Heart left ventricle (tissue), 16 donors: ENCODE measurements around the gene ZNF362. TPM values are rescaled to one million over a fixed set of nuclear protein-coding genes. Genes with fewer than 3 reads are reported as not detected.

Source experiments
- ATAC-seq, 4 donors: fragments of 200-7000 bp; cut with Tn5 transposase; one replicate each; pipeline ENCODE4 v1.9.1; 2020 to 2022; ENCODE audit warnings: moderate library complexity in 4 of 4, mild to moderate bottlenecking in 3 of 4, moderate number of reproducible peaks in 1 of 4
- DNase-seq, 5 donors: peaks; one replicate each; pipeline ENCODE4 v3.0.0-alpha.2; 2020
- H3K27ac ChIP-seq, 12 donors: fragments of 200-600 bp; sonication (generic) in 4 of 12; one replicate each; pipeline versions ENCODE4 v1.5.0 to v1.8.0; 2016 to 2022; ENCODE audit warnings: mild to moderate bottlenecking in 2 of 12
- H3K27me3 ChIP-seq, 9 donors: fragments of 200-600 bp; sonication (generic) in 2 of 9; one replicate each; pipeline versions ENCODE4 v1.5.1 to v1.8.0; 2016 to 2022; ENCODE audit warnings: mild to moderate bottlenecking in 3 of 9
- H3K36me3 ChIP-seq, 9 donors: fragments of 200-600 bp; sonication (generic) in 2 of 9; one replicate each; pipeline versions ENCODE4 v1.5.0 to v1.8.0; 2018 to 2022; ENCODE audit warnings: mild to moderate bottlenecking in 2 of 9
- H3K4me1 ChIP-seq, 12 donors: fragments of 200-600 bp; sonication (generic) in 4 of 12; one replicate each; pipeline versions ENCODE4 v1.5.0 to v1.8.0; 2016 to 2022; ENCODE audit warnings: mild to moderate bottlenecking in 3 of 12
- H3K4me3 ChIP-seq, 12 donors: fragments of 200-600 bp; sonication (generic) in 4 of 12; one replicate each; pipeline versions ENCODE4 v1.5.0 to v1.8.0; 2017 to 2022; ENCODE audit warnings: mild to moderate bottlenecking in 9 of 12, moderate library complexity in 4 of 12
- H3K9me3 ChIP-seq, 12 donors: fragments of 200-600 bp; sonication (generic) in 4 of 12; one replicate each; pipeline versions ENCODE4 v1.5.0 to v1.8.0; 2016 to 2022; ENCODE audit warnings: mild to moderate bottlenecking in 1 of 12
- CTCF ChIP-seq, 12 donors: fragments of 200-600 bp; sonication (generic) in 4 of 12; IDR thresholded peaks; one replicate each; pipeline versions ENCODE4 v1.5.0 to v1.8.0; 2018 to 2022; ENCODE audit warnings: antibody characterized with exemption in 12 of 12, mild to moderate bottlenecking in 5 of 12
- POLR2A ChIP-seq, 2 donors: fragments of 450-650 bp; IDR thresholded peaks; one replicate each; pipeline ENCODE4 v1.6.1; 2017; ENCODE audit warnings: antibody characterized with exemption in 2 of 2, mild to moderate bottlenecking in 2 of 2, moderate library complexity in 2 of 2
- WGBS, 4 donors: extraction: QIAGEN DNeasy Blood & Tissue Kit in 2 of 4; methylation state at CpG; one replicate each; pipeline versions ENCODE4 v1.1.5 to v1.1.7; 2013 to 2018; 5-methylcytosine and 5-hydroxymethylcytosine counted together
- intact Hi-C, 10 donors: fragments of 100-400 bp; cut with DNase I; formaldehyde crosslinking; loops; one replicate each; pipeline versions ENCODE4 v1.11.1 to v1.14.2; 2022
- polyA plus RNA-seq, 2 donors: library from polyadenylated mRNA; stranded (reverse); fragments of 200-250 nt; gene quantifications; one replicate each; pipeline ENCODE4 v1.2.3, GENCODE V29; 2013
- total RNA-seq, 9 donors: library from RNA; depleted of rRNA in 2 of 9; stranded (reverse); fragments of >200 nt in 2 of 9; fragmentation: NEBNext Ultra II Directional in 3 of 9; extraction: Animal tissue kit (Norgen Biotek cat#: 25700) in 3 of 9; gene quantifications; one replicate each; pipeline versions ENCODE4 v1.1.0 to v1.2.4, GENCODE V29; 2016 to 2023
- donor health status: ischemic (EF 13 %, LVEDD 7.1; RV severe dilation, severe dysfunction).
- donor health status: healthy with polysubstance abuse.
- donor health status: DM: no; HTN: yes; CAD: no.
- donor health status: DM: no; HTN: no; CAD: no.
- donor health status: ischemic (EF 25% LVEDD 6.9; RV normal size, moderate dysfunction).
- donor health status: ischemic (EF 25% LVEDD 5.7; RV mildly dilated, moderate dysfunction).
- donor health status: healthy.
- donor health status: DM: yes; HTN: yes; CAD: no.
- donor health status: ischemic (EF 35%, LVEDD 5.7; RV mildly dilated, moderate dysfunction).
- donor health status: nonischemic (EF 11% LVEDD 7.7; RV severe dilation, severe dysfunction).
- donor health status: DM: yes; HTN: yes; CAD: no.
- donor health status: PGD.
- donor health status: ischemic (EF 29% LVEDD 5.4; RV normal size, mild dysfunction).
- donor health status: nonischemic (EF 23%, LVEDD 6.1; RV moderate dilation, normal function).

ZNF362 gene
- total and polyA plus RNA-seq, 11 donors, result 11.1 to 39.7 (median 32.5) TPM

DNA sequence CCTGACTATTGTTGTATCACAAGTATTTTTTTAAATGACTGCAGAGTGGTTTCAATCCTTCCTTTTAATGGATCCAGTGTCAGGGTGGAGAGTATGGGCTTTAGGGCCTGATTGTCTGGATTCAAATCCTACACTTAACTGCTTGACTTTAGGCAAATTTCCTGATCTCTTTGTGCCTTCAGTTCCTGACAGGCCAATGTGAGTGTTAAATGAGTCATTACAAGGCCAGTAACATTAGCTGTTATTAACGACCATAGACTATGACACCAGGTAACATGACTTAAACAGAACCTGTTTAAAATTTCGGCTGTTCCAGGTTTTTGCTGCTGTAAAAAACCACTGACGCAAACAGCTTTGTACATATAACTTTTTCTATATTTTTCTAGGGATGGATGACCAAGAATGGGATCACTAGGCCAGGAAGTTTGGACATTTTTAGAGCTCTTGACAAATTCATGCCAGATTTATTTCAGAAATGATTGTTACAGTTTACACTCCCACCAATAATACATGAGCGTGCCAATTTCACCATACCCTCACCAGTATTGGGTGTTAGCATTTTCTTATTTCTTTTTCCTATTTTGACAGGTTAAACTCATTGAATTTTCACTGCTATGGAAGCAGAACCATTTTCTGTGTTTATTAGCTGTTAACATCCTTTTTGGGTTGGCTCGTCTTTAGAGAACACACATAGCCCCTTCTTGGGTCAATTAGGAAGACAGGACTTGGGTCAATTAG lies 11.3 kb downstream of the ZNF362 start:
- Histone ChIP-seq H3K27ac (peak overlapping the region in 1 of 12 donors; percentile 66), H3K36me3 (peaks cover 0 to 36% (median 8%) of the 10 kb centered on the region in 9 donors), H3K4me1 (peaks cover 0 to 94% (median 54%) of the 10 kb centered on the region in 12 donors), H3K4me3 (no peak overlapping the region), H3K27me3 (no peaks in the 10 kb centered on the region), H3K9me3 (no peaks in the 10 kb centered on the region)
- 83 to 86% (median 84%) methylated on average over 5 of the region's 5 CpGs for WGBS, 4 donors
- ATAC-seq (no peak), DNase-seq (no peak)
- TF ChIP-seq CTCF (IDR thresholded peaks at IDR 0.05), result no peak
- no peak for TF ChIP-seq POLR2A (IDR thresholded peaks at IDR 0.05)
- intact Hi-C loops, result no loop called here

DNA sequence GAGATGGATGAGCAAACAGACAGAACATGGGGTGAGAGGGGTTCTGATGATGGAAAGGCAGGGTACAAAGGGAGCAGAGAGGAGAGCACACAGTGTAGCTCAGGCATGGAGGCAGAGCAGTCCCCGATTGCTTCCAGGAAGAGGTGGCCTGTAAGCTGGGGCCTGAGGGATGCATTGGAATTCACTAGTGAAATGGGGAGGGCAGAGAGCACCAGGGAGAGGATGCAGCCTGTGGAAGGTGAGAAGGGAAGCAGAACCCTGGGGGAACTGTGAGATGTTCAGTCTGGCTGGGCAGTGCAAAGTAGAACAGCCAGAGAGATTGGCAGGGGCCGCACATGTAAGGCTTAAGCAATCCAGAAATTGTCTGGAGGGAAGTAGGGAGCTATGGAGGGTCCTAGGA lies 12.2 kb downstream of the ZNF362 start:
- Histone ChIP-seq H3K4me3 (no peak overlapping the region), H3K4me1 (peaks cover 0 to 89% (median 56%) of the 10 kb centered on the region in 12 donors), H3K27ac (peak overlapping the region in 10 of 12 donors; percentile 13 to 67 (median 45)), H3K9me3 (no peaks in the 10 kb centered on the region), H3K27me3 (no peaks in the 10 kb centered on the region), H3K36me3 (peaks cover 0 to 29% (median 4%) of the 10 kb centered on the region in 9 donors)
- WGBS, 4 donors, result 74 to 88% (median 82%) methylated on average over 2 of the region's 2 CpGs
- ATAC-seq (no peak), DNase-seq (no peak)
- no peak for TF ChIP-seq CTCF (IDR thresholded peaks at IDR 0.05)
- intact Hi-C loops, result no loop called here

GRCh38 chr1:33268927-33269610 lies 12.8 kb downstream of the ZNF362 start:
- H3K4me3 ChIP-seq, result no peak overlapping the region
- peak in 3 of 4 donors; percentile 11 to 57 (median 42) for ATAC-seq
- peaks cover 0 to 29% (median 5%) of the 10 kb centered on the region in 9 donors for H3K36me3 ChIP-seq
- peak overlapping the region in 11 of 12 donors; percentile 13 to 67 (median 48) for H3K27ac ChIP-seq
- intact Hi-C loops, result no loop called here
- no peak for TF ChIP-seq POLR2A (IDR thresholded peaks at IDR 0.05)
- TF ChIP-seq CTCF (IDR thresholded peaks at IDR 0.05), result no peak
- no peaks in the 10 kb centered on the region for H3K27me3 ChIP-seq
- WGBS, 4 donors, result 38 to 60% (median 42%) methylated on average over 5 of the region's 5 CpGs
- peaks cover 0 to 86% (median 51%) of the 10 kb centered on the region in 12 donors for H3K4me1 ChIP-seq
- DNase-seq, result no peak
- no peaks in the 10 kb centered on the region for H3K9me3 ChIP-seq

DNA sequence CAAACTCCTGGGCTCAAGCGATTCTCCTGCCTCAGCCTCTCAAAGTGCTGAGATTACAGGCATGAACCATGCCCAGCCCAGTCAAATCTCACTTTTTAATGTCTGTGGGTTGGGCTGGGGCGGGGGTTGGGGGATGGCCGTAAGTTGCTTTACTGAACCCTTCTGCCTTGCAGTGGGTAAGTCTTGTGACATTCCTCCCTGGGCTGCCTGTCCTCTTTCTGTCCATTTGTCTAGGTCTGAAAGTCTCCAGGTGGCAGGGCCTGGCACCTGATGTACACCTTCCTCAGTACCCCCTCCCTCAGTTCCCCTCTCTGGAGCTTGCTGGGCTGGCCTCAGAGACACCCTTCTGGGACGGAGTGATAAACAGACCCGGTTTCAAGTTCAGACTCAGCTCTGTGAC lies 13.3 kb downstream of the ZNF362 start:
- no peaks in the 10 kb centered on the region for H3K9me3 ChIP-seq
- H3K27ac ChIP-seq, result peak overlapping the region in 8 of 12 donors; percentile 18 to 67 (median 44)
- DNase-seq, result no peak
- WGBS, 4 donors, result 66 to 84% (median 74%) methylated on average over 5 of the region's 5 CpGs
- H3K4me1 ChIP-seq, result peaks cover 0 to 86% (median 46%) of the 10 kb centered on the region in 12 donors
- H3K4me3 ChIP-seq, result no peak overlapping the region
- no peak for ATAC-seq
- intact Hi-C loops, result no loop called here
- TF ChIP-seq CTCF (IDR thresholded peaks at IDR 0.05) (no peak), POLR2A (IDR thresholded peaks at IDR 0.05) (no peak)
- H3K27me3 ChIP-seq, result no peaks in the 10 kb centered on the region
- H3K36me3 ChIP-seq, result peaks cover 0 to 31% (median 5%) of the 10 kb centered on the region in 9 donors
